ENCODE results near the gene SP3. TPM values are rescaled to one million over a fixed set of nuclear protein-coding genes. Genes with fewer than 3 reads are reported as not detected.

SP3 gene
- total and polyA plus RNA-seq, 9 of the 15 experiments (the other 6 are each of a cell fraction or from before 2014, with no cell fraction given) = 12.0 to 106 (median 74.9) TPM

DNA sequence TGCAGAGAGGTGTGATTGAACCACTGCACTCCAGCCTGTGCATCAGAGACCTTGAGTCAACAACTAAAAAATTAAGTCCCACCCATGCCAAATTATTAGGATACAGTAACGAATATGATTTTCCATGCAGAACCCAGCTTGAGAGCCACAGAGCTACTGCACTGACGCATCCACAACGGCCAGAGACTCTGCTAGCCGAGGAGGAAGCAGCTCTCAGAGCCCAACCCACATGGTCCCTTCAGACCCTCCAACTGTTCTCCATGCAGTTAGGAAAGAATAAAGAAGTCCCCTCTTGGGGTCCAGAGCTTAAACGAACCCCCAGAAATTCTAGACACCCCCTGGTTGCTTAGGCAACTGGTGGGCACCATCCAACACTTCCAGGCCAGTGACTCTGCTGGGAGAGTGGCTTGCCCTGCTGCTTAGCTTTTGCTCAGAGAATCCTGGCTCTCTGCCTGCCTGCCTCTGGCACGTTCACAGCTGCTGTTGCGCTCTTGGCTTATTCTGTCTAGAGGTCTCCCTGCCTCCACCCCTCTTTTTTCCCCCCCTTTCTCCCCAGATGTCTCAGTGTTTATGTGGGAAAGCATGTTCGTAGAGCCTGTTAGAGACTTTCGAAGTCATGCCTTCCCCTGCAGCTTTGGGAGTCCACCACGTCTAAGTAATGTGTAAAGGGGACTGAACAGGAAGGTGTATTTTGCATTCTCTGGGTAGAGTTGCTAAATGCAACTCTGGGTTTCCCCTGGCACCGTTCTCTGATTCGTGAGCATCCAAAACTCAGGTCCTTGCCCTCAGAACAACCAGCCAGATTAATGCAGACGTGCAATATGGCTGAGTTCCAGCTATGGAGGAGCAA is 26.0 kb upstream of the SP3 start (continued):
- TF ChIP-seq ARID4B (CRISPR knock-in tag; IDR thresholded peaks at IDR 0.05) (no peak), STAT5A (IDR thresholded peaks at IDR 0.05; ENCODE audit: borderline replicate concordance, low read length) (no peak), ASH1L (IDR thresholded peaks at IDR 0.05; ENCODE audit: borderline replicate concordance, low read depth, partially characterized antibody) (no peak), TBL1XR1 (IDR thresholded peaks at IDR 0.05; ENCODE audit: low read length in 2 of 2) (no peak), COPS2 (conservative IDR thresholded peaks at IDR 0.05) (no peak)

All from K562 (cell line).